CD4-positive, alpha-beta T cell treated with Interleukin-6 at 100 ng/mL for 8 hours (primary cell): ENCODE measurements around the gene LRRC8E.
"Not testable (repeated sequence)": the region's sequence is repeated elsewhere in the genome, so short reads cannot be mapped to it uniquely, and the experiment has no call there.

Experiments
- DNase-seq: peaks from one replicate; pipeline ENCODE4 v3.0.0-alpha.2; 2020; ENCODE audit warnings: mixed read lengths, low spot score

The LRRC8E gene

DNA sequence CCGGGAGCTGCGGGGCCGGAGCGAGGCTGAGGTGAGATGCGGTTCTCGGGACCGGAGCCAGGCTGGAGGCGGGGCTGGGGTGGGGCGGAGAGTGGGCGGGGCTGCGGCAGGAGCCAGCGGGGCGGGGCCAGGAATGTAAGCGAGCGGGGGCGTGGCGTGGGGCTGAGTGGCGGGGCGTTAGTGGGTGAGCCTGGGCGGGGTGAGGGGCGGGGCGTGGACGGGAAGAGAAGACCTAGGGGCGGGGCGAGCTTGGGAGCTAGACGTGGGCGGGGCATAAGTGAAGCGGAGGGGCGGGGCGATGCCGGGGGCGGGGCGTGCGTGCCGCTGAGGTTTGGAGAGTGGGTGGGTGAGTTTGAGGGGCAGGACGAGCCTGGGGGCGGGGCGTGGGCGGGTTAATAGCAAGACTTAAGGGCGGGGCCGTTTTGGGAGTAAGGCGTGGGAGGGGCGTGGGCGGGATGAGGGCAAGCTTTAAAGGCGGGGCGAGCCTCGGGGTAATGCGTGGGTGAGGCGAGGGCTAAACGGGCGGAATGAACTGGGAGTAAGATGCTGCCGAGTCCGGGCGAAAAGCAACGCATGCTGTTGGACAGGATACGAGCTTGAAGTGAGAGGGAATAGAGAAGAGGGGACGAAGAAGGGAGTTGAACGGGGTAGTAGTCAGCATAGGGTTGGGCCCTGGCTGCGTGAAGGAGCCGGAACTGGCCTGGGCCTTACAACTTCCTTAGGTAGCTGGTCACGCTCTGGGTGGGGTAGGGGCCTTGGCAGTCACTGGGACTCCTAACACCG is 32.4 kb downstream of the LRRC8E start:
- DNase-seq, result peak; percentile 99

DNA sequence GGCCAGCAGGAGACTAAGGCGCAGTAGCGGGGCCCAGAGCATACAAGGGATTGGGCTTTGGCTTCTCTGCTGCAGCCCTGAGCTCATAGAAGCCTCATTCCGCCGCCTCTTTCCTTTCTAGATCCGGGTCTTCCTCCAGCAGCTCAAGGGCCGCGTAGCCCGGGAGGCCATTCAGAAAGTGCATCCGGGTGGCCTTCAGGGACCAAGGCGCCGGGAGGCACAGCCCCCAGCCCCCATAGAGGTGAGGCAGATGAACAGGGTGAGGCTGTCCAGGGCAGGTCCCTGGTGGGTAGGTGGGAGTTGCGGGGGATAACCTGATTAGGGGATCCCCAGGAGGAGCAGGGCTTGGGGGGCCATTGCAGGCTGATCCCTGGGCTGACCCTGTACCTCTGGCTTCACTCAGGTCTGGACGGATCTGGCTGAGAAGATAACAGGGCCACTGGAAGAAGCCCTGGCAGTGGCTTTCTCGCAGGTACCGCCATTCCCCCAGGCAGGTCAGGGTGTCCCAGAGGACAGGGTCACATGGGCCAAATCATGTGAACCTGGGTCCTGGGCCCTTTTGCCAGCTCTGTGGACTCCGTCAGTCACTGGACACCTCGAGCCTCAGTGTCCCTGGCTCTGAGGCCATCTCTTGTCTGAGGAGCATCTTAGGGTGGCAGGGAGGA is 33.1 kb downstream of the LRRC8E start:
- DNase-seq, result no peak

DNA sequence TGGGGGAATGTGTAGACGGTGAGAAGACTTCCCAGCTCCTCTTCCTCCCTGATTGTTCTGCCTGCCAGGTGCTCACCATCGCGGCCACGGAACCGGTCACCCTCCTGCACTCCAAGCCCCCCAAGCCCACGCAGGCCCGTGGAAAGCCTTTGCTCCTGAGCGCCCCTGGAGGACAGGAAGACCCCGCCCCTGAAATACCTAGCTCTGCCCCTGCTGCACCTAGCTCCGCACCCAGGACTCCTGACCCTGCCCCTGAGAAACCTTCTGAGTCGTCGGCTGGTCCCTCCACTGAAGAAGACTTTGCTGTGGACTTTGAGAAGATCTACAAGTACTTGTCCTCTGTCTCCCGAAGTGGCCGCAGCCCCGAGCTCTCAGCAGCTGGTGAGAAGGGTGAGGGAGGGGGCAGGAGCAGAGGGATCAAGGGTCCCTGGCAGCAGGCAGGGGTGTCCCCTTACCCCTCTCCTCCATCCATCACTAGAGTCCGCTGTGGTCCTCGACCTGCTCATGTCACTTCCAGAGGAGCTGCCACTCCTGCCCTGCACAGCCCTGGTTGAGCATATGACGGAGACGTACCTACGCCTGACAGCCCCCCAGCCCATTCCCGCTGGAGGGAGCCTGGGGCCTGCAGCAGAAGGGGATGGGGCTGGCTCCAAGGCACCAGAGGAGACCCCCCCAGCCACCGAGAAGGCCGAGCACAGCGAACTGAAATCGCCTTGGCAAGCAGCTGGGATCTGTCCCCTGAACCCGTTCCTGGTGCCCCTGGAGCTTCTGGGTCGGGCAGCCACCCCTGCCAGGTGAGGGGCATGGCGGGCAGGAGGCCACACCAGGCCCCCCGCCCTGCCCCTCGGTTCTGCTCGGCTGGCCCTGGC is 33.9 kb downstream of the LRRC8E start:
- DNase-seq, result no peak

DNA sequence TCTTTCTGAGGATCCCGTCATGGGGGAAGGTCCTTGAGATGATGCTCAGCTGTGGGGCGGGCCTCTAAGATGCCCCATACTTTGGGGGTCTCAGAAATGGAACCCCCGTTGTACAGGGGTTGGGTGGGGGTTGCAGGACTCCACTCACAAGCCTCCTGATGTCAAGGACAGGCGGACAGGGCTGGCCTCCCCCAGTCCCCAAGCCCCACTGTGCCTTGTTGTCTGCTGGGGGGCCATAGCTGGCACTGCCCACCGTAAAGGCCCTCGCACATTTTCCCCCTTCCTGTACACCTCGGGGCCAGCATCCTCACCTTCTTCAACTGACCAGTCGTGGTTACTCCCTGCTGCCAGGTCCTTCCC is 34.5 kb downstream of the LRRC8E start:
- DNase-seq, result no peak

DNA sequence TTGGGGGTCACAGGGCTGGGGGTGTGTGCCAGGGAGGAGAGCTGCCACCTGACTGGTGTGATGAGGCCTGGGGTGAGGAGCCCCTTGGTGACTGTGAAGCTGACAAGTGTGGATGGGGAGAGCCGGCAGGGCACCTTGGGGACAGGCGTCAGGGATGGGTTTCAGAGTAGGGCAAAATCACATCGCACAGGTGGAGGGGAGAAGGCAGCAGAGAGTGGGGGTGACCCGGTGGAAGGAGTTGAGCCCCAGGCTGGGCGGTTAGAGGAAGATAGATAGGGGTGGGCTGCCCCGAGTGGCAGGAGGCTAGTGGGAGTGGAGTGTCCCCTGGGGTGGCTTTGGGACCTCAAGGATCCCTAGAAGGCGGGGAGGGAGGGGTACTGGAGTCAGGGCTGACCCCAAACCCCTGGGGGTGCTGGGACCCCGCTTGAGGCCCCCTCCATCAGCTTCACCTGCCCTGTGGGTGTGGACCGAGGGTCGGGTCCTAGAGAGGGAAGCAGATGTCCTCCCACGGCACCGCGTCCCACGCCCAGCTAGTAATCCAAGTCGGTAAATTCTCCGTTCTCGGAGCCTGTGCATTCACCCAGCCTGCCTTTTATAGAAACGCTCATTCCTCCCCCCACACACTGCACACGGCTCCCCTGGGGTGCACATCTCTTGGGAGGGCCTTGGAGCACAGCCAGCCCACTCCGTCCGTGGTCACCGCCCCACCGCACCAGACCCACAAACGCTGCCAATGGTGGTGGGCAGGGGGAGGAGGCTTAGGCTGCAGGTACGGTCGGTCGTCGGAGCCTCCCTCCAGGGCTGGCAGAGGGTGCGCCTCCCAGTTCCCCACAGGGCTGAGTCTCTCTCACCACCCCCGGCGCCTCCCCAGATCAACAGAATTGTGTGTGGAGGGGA is 35.2 kb downstream of the LRRC8E start:
- no peak for DNase-seq

DNA sequence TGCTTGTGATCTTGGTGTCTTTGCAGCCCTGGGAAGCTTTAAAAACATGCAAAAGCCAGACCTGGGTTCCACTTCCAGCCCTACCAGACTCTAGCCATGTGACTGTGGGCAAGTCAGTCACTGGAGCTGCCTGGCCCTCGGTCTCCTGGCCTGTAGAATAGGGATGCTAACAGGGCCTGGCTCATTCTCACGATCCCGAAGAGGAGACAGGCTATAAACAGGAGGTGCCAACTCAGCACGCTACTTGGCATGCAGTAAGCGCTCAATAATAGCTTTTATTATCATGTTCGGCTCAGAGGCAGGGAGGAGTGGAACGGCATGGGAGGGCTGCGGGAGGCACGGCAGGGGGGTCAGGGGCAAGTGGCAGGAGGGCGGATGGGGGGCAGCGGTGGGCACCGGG is 35.9 kb downstream of the LRRC8E start:
- no peak for DNase-seq

GRCh38 chr19:7924651-7925170 is 36.4 kb downstream of the LRRC8E start:
- DNase-seq, result no peak

DNA sequence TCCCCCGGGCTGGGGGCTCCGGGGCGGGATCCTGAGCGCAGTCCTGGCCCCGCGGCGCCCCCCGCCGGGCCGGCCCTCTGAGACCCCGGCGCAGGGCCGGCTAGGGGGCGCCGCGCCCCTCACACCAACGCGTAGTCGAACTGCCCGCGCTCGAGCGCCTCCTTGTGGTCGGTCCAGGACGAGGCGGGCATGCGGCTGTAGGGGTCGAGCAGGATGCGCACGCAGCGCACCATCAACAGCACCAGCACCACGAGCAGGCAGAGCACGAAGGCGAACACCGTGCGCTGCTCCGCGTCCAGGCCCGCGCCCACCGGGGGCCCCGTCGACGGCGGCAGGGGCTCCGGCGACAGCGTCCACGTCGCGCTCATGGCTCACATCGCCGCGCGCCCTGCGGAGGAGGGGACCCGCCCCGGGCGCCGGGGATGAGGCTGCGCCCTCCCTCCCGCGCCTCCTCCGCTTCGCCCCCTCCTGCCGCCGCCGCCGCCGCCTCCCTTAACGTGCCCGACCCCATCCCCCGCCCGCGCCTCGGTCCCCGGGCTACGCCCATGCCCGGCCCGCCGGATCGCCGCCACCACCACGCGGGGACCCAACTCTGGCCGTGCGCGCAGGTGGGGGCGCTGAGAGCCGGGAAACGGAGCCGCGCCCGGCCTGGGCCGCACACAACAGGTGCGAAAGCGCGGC is 37.0 kb downstream of the LRRC8E start:
- peak; percentile 64 for DNase-seq

DNA sequence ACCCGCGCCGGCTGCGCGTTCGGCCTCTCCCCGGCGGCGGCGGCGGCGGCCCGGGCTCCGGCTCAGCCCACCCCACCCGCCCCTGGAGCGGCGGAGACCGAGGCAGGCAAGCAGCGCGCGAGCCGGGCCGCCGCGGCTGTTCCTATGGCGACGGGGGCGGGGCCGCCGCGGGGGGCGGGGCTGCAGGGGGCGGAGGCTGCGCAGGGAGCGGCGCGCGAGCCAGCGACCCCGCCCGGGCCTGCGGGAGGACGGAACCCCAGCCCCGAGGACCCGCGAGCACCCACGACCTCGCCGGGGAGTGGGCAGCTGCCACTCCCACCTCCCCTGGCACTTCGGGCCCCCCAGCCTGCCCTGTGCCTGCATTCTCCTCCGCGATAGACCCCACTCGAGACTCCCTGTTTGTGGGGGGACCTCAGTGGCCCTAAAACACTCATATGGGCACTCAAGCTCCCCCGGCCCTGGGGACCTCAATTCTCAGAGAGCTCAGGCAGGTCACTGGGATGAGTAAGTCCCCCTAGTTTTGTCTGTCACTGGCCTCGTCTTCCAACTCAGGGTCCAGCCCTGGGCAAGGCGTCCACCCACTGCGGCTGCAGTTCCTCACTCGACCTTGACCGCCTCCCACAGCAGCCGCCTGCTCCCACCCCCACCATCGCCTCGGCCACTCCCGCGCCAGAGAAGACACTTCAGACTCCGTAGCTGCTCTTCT is 37.9 kb downstream of the LRRC8E start, which contains the start of gene CTXN1:
CTXN1 (minus strand) TSS at position 115 of the 706 bp plus-strand sequence. CDS start 597 bp downstream, outside the sequence.
- peak; percentile 62 for DNase-seq

DNA sequence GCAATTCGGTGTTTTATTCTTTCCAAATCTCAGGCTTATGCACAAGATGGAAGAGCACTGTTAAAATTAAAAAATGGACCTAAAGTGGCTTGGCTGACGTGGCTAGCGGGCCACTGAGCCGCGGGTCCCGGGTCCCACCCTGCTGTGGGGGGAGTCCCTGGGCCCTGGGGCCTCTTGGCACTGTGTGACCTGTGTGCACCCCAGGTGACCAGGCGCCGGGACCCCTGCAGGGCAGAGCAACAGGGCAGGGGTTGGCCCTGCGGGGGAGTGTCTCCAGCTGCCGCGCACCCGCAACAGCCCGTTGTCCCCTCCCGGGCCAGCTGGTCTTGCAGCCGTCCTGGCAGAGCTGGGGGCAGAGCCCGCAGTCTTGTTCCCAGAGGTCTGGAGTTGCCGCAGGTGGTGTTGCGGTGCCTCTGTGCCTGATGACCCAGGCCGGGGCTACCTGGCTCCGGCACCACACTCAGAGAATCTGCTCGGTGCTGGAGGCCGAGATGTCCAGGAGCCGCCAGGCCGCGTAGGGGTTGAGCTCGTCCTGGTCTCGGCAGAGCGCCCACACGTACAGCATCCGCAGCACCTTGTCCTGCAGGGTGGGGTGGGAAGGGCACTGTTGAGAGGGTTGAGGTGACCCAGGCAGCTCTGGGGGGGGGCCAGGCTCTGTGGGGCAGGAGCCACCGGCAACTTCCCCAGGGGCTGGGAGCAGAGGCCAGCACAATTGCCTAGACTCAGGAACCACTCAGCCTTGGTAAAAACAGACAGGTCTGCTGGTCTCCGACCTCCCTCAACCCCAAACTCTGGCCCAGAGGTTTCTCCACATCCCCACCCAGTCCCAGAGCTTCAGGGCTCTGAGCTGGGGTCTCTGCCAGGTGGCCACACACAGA is 38.7 kb downstream of the LRRC8E start:
- DNase-seq, result no peak

DNA sequence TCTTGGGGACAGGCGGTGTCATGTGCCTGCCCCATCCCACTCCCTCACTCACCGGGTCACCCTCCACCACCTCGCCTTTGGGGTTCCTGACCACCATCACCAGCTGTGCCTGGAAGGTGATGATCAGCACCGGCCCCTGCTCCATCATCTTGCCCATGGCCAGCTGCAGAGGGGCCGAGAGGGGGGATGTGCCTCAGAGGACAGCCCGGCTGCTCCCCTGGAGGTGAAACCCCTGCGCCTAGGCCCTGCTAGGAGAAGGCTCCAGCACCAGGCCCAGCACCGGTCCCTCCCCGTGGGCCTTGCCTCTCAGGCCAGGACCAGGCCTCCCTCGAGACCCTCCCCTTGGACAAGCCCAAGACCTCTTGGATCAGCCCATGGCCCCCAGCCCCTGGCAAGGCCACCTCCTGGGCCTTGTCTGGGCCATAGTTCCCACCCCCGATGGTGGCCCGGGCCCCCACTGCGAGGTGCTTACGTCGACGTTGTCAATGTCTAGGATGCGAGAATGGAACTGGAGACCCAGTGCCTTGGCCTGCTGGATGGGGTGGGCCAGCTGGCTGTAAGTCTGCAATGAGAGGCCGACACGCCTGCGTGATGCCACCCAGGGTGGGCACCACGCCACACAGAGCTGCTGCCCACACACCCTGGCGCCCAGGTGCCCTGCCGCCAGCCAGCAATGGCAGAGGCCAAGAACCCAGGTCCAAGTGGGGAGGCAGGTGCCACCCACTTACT is 39.5 kb downstream of the LRRC8E start:
- no peak for DNase-seq

DNA sequence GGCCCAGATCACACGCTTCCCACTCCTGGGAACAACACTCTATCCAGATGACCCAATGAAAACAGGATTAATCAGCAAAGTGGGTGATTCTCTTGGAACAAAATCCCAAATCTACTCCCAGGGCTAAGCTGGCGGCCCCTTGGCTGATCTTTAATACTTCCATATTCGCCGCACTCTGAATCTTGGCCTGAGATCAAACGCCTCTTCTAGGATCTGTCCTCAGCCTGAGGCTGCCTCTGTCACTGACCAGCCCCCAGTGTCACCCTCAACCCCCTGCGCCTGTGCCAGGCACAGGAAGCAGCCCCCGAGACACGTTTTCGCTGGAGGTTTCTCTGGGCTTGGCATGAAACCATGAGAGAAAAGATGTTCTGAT is 40.0 kb downstream of the LRRC8E start:
- no peak for DNase-seq

GRCh38 chr19:7928741-7929701 is 40.7 kb downstream of the LRRC8E start:
- DNase-seq, result peak; percentile 47

DNA sequence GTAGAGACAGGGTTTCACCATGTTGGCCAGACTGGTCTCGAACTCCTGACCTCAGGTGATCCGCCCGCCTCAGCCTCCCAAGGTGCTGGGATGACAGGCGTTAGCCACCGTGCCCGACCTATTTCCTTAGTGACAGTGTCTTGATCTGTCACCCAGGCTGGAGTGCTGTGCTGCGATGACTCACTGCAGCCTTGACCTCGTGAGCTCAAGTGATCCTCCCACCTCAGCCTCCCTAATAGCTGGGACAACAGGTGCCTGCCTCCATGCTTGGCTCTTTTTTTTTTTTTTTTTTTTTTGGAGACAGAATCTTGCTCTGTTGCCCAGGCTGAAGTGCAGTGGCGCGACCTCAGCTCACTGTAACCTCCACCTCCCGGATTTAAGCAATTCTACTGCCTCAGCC is 41.7 kb downstream of the LRRC8E start:
- not testable (repeated sequence) for DNase-seq

- DNase-seq, result no peak
These were observed 42.5 kb downstream of the LRRC8E start for GRCh38 chr19:7930765-7931164.

- no peak for DNase-seq
These were observed 43.1 kb downstream of the LRRC8E start for GRCh38 chr19:7931221-7932061.
